GM12878 (cell line): ENCODE data around the gene FDX2.

Experiments used
- BHLHE40 ChIP-seq, 2 experiments: fragments of 450-650 bp in 1 of 2; IDR thresholded peaks; 2 replicates each; pipeline ENCODE4 v1.6.1; 2011 to 2017; ENCODE audit warnings: low read depth in 2 of 2, borderline replicate concordance in 1 of 2, improper control_type of control experiment in 1 of 2, low read length in 1 of 2, mild to moderate bottlenecking in 1 of 2
- EZH2 ChIP-seq: IDR thresholded peaks from 2 replicates; pipeline ENCODE4 v1.6.1; 2012; ENCODE audit warnings: low read depth, mild to moderate bottlenecking, control low read depth, inconsistent platforms, low read length, borderline replicate concordance; ENCODE audit not compliant: control insufficient read depth
- JUND ChIP-seq: IDR thresholded peaks from 2 replicates; pipeline ENCODE4 v1.6.1; 2012; ENCODE audit warnings: low read depth, mild to moderate bottlenecking, low read length, improper control_type of control experiment, moderate library complexity
- NKRF ChIP-seq: fragments of 450-650 bp; conservative IDR thresholded peaks from 2 replicates; pipeline ENCODE4 v1.6.1; 2017; ENCODE audit warnings: mild to moderate bottlenecking, moderate library complexity
- PBX3 ChIP-seq: IDR thresholded peaks from 2 replicates; pipeline ENCODE4 v1.6.1; 2011; ENCODE audit warnings: mild to moderate bottlenecking, low read depth, low read length, moderate library complexity; ENCODE audit not compliant: insufficient replicate concordance
- POLR2A ChIP-seq: IDR thresholded peaks from 2 replicates; pipeline ENCODE4 v1.6.1; 2011; ENCODE audit warnings: low read depth, mild to moderate bottlenecking, low read length
- POLR2AphosphoS5 ChIP-seq: IDR thresholded peaks from 2 replicates; pipeline ENCODE4 v1.6.1; 2011; ENCODE audit warnings: mild to moderate bottlenecking, low read length, inconsistent platforms
- RAD51 ChIP-seq: fragments of 450-650 bp; IDR thresholded peaks from 2 replicates; pipeline ENCODE4 v1.6.1; 2016; ENCODE audit warnings: moderate library complexity, mild to moderate bottlenecking, inconsistent platforms
- SIN3A ChIP-seq: IDR thresholded peaks from 2 replicates; pipeline ENCODE4 v1.6.1; 2012; ENCODE audit warnings: low read depth, low read length, improper control_type of control experiment
- SMARCA5 ChIP-seq: fragments of 450-650 bp; IDR thresholded peaks from 2 replicates; pipeline ENCODE4 v1.6.1; 2017; ENCODE audit warnings: mild to moderate bottlenecking
- SMC3 ChIP-seq: IDR thresholded peaks from 2 replicates; pipeline ENCODE4 v1.6.1; 2011; ENCODE audit warnings: low read length, improper control_type of control experiment, borderline replicate concordance
- SUPT20H ChIP-seq: IDR thresholded peaks from 2 replicates; pipeline ENCODE4 v1.6.1; 2011; ENCODE audit warnings: low read depth, mild to moderate bottlenecking, low read length, moderate library complexity, borderline replicate concordance; ENCODE audit not compliant: control insufficient read depth
- TCF7 ChIP-seq: IDR thresholded peaks from 2 replicates; pipeline ENCODE4 v1.6.1; 2014; ENCODE audit warnings: antibody characterized with exemption, borderline replicate concordance
- TF ChIP-seq, protein P1 (sequence below), 3 experiments: IDR thresholded peaks in 2 of 3; conservative IDR thresholded peaks in 1 of 3; 2 replicates each; pipeline ENCODE4 v1.5.1; 2011; ENCODE audit warnings: low read depth in 3 of 3, low read length in 3 of 3, mild to moderate bottlenecking in 3 of 3, control low read depth in 2 of 3, moderate library complexity in 2 of 3, inconsistent platforms in 1 of 3, mixed read lengths in 1 of 3; ENCODE audit not compliant: control insufficient read depth in 2 of 3, insufficient read depth in 1 of 3; ENCODE audit errors: extremely low read depth in 1 of 3

DNA sequence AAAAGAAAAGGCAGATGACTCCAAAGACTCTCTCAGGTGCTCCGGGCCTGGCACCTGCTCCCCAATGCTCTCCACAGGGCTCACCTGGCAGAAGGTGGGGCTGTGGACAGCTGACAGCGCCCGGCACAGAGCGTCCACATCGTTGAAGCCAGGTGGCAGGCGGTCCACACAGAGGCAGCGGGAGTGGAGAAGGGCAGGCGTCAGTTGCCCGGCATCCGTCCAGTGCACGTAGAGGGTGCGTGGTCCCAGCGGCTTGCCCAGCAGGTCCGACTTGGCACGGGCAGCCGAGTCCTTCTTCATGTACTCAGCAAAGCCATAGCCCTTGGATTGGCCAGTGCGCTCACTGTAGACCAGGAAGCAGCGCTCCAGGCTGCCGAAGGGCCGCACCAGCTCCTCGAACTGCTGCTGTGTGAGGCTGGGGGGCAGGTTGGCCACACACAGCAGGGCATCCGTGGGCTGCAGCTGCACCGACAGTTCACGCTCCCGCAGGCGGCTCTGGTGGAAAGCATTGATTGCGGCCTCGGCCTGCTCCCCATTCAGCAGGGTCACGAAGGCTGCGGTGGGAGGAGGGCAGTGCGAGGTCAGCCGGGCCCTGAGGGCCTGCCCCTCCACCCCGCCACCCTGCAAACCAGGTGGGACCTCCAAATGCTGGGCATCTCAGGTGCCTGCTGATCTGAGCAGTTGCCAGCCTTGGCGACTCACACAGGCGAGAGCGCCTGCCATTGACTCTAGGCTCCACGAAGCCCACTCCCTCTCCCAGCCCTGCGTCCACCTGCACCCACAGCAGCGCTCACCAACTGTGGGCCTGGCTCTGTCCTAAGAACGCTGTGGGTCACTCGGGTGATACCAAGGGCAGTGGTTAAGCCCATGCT, 13.0 kb upstream of the FDX2 start:
- TF ChIP-seq SMC3 (no peak), BHLHE40 (IDR thresholded peaks at IDR 0.05; ENCODE audit: borderline replicate concordance in 1 of 2, low read depth in 2 of 2, low read length in 1 of 2) (no peak), EZH2 (no peak), TCF7 (no peak), JUND (no peak), POLR2A (no peak; the same call in 1 of the 2 replicates), NKRF (no peak), RAD51 (no peak), SIN3A (no peak), POLR2AphosphoS5 (no peak), SMARCA5 (no peak), PBX3 (no peak), SUPT20H (no peak)
- TF ChIP-seq, protein P1, sequence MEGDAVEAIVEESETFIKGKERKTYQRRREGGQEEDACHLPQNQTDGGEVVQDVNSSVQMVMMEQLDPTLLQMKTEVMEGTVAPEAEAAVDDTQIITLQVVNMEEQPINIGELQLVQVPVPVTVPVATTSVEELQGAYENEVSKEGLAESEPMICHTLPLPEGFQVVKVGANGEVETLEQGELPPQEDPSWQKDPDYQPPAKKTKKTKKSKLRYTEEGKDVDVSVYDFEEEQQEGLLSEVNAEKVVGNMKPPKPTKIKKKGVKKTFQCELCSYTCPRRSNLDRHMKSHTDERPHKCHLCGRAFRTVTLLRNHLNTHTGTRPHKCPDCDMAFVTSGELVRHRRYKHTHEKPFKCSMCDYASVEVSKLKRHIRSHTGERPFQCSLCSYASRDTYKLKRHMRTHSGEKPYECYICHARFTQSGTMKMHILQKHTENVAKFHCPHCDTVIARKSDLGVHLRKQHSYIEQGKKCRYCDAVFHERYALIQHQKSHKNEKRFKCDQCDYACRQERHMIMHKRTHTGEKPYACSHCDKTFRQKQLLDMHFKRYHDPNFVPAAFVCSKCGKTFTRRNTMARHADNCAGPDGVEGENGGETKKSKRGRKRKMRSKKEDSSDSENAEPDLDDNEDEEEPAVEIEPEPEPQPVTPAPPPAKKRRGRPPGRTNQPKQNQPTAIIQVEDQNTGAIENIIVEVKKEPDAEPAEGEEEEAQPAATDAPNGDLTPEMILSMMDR (IDR thresholded peaks at IDR 0.05 in 2 of 3, conservative IDR thresholded peaks at IDR 0.05 in 1 of 3; ENCODE audit: control insufficient read depth in 2 of 3, extremely low read depth in 1 of 3, insufficient read depth in 1 of 3, low read depth in 3 of 3, low read length in 3 of 3) = no peak
